ENCODE results near the gene HMGA1.

DNA sequence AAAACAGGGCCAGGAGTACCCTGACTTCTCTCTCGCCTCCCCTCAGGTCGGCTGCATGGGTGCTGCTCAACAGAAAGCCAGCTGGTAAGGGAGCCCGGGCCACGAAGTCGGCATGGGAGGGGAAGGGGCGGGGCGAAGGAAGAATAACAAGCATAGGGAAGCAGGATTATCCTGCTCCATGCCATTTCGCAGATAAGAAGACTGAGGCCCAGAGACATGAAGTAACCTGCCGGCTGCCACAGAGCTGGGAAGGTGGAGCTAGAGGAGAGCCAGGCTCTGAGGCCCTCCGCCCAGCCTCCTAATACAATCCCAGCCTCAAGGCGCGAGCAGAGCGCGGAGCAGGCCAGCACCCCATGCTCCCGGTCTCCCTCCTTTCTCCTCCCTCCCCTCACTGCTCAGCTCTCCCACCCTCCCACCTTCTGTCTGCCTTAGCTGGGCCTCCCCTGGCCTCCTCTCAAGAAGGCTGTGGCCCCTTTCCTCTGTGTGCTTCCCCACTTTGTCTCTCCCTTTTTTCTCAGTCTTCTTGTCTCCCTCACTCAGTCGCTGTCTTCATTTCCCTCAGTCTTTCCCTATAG lies 13.2 kb upstream of the HMGA1 start:
- TF ChIP-seq CTCF (conservative IDR thresholded peaks at IDR 0.05; ENCODE audit: low read depth in 2 of 2) (no peak), EZH2phosphoT487 (IDR thresholded peaks at IDR 0.05; ENCODE audit: unreplicated experiment) (no peak), POLR2AphosphoS5 (IDR thresholded peaks at IDR 0.05; ENCODE audit: low read depth) (no peak; the same call in 1 of the 2 replicates), ZNF462 (CRISPR knock-in tag; IDR thresholded peaks at IDR 0.05) (no peak)
- TF ChIP-seq, protein P1, sequence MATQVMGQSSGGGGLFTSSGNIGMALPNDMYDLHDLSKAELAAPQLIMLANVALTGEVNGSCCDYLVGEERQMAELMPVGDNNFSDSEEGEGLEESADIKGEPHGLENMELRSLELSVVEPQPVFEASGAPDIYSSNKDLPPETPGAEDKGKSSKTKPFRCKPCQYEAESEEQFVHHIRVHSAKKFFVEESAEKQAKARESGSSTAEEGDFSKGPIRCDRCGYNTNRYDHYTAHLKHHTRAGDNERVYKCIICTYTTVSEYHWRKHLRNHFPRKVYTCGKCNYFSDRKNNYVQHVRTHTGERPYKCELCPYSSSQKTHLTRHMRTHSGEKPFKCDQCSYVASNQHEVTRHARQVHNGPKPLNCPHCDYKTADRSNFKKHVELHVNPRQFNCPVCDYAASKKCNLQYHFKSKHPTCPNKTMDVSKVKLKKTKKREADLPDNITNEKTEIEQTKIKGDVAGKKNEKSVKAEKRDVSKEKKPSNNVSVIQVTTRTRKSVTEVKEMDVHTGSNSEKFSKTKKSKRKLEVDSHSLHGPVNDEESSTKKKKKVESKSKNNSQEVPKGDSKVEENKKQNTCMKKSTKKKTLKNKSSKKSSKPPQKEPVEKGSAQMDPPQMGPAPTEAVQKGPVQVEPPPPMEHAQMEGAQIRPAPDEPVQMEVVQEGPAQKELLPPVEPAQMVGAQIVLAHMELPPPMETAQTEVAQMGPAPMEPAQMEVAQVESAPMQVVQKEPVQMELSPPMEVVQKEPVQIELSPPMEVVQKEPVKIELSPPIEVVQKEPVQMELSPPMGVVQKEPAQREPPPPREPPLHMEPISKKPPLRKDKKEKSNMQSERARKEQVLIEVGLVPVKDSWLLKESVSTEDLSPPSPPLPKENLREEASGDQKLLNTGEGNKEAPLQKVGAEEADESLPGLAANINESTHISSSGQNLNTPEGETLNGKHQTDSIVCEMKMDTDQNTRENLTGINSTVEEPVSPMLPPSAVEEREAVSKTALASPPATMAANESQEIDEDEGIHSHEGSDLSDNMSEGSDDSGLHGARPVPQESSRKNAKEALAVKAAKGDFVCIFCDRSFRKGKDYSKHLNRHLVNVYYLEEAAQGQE (IDR thresholded peaks at IDR 0.05; ENCODE audit: unreplicated experiment): no peak
